NB4 (cell line): Measurements from ENCODE around the gene PXN.

Experiments used
- CTCF ChIP-seq: IDR thresholded peaks from one replicate; pipeline ENCODE4 v1.5.1; 2012; ENCODE audit warnings: low read depth, low read length
- MYC ChIP-seq: IDR thresholded peaks from 2 replicates; pipeline ENCODE4 v1.6.1; 2011; ENCODE audit warnings: low read depth, low read length
- POLR2A ChIP-seq: IDR thresholded peaks from 2 replicates; pipeline ENCODE4 v1.6.1; 2011; ENCODE audit warnings: mild to moderate bottlenecking; ENCODE audit not compliant: insufficient read length; ENCODE audit errors: extremely low read depth
- TF ChIP-seq, protein P1 (sequence below): IDR thresholded peaks from 2 replicates; pipeline ENCODE4 v1.6.1; 2011; ENCODE audit warnings: low read depth, low read length

- TF ChIP-seq POLR2A (no peak), CTCF (no peak), MYC (no peak)
- TF ChIP-seq, protein P1, sequence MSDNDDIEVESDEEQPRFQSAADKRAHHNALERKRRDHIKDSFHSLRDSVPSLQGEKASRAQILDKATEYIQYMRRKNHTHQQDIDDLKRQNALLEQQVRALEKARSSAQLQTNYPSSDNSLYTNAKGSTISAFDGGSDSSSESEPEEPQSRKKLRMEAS, result no peak
Observed at GRCh38 chr12:120252071-120252906, 13.2 kb downstream of the PXN start.
